Keratinocyte (primary cell): Measurements from ENCODE around the gene SUN1. TPM values are rescaled to one million over a fixed set of nuclear protein-coding genes. Genes with fewer than 3 reads are reported as not detected.

Experiments used
- DNase-seq: peaks from one replicate; pipeline ENCODE4 v3.0.0-alpha.2; 2011; ENCODE audit warnings: low read depth, missing footprints, low spot score
- FAIRE-seq: peaks from 2 replicates; lab custom pipeline; 2011; peaks lifted over from hg19 to GRCh38; lab: Jason Lieb, UNC
- H2AFZ ChIP-seq: 2 replicates; pipeline ENCODE4 v1.6.0; 2012; ENCODE audit warnings: low read length, control low read depth, inconsistent platforms; ENCODE audit not compliant: control insufficient read depth
- H3K27ac ChIP-seq: 2 replicates; pipeline ENCODE4 v1.5.1; 2011; ENCODE audit warnings: low read length; ENCODE audit not compliant: control insufficient read depth, insufficient read depth
- H3K27me3 ChIP-seq: 3 replicates; pipeline ENCODE4 v1.6.0; 2011; ENCODE audit warnings: low read length; ENCODE audit not compliant: control insufficient read depth, insufficient read depth; ENCODE audit errors: extremely low read depth
- H3K36me3 ChIP-seq, 2 experiments: 2 replicates in 1 of 2; 3 replicates in 1 of 2; pipeline ENCODE4 v1.5.1; 2011; ENCODE audit warnings: low read length in 2 of 2, mild to moderate bottlenecking in 1 of 2; ENCODE audit not compliant: control insufficient read depth in 2 of 2, insufficient read depth in 2 of 2; ENCODE audit errors: extremely low read depth in 1 of 2
- H3K4me1 ChIP-seq: 3 replicates; pipeline ENCODE4 v1.5.1; 2011; ENCODE audit warnings: low read length; ENCODE audit not compliant: control insufficient read depth, insufficient read depth; ENCODE audit errors: extremely low read depth
- H3K4me2 ChIP-seq: 3 replicates; pipeline ENCODE4 v1.6.0; 2011; ENCODE audit warnings: low read depth, low read length; ENCODE audit not compliant: control insufficient read depth, insufficient read depth; ENCODE audit errors: extremely low read depth
- H3K4me3 ChIP-seq, 3 experiments: fragments of 200-600 bp in 1 of 3; sonication (generic) in 1 of 3; 2 replicates in 2 of 3; 3 replicates in 1 of 3; pipeline ENCODE4 v1.5.1; 2011 to 2016; ENCODE audit warnings: low read length in 3 of 3, mild to moderate bottlenecking in 3 of 3, control low read depth in 2 of 3, inconsistent platforms in 1 of 3, low read depth in 1 of 3, mixed read lengths in 1 of 3, mixed run types in 1 of 3, moderate library complexity in 1 of 3; ENCODE audit not compliant: control insufficient read depth in 2 of 3, insufficient read depth in 2 of 3; ENCODE audit errors: extremely low read depth in 1 of 3
- H3K79me2 ChIP-seq: 2 replicates; pipeline ENCODE4 v1.6.0; 2012; ENCODE audit warnings: low read length; ENCODE audit not compliant: control insufficient read depth, insufficient read depth
- H3K9ac ChIP-seq: 3 replicates; pipeline ENCODE4 v1.6.0; 2011; ENCODE audit warnings: low read length; ENCODE audit not compliant: control insufficient read depth, insufficient read depth; ENCODE audit errors: extremely low read depth
- H3K9me1 ChIP-seq: 3 replicates; pipeline ENCODE4 v1.6.0; 2011; ENCODE audit warnings: low read length; ENCODE audit not compliant: control insufficient read depth, insufficient read depth; ENCODE audit errors: extremely low read depth
- H3K9me3 ChIP-seq: 2 replicates; pipeline ENCODE4 v1.5.1; 2012; ENCODE audit warnings: low read depth, low read length; ENCODE audit not compliant: control insufficient read depth
- H4K20me1 ChIP-seq: 3 replicates; pipeline ENCODE4 v1.6.0; 2011; ENCODE audit warnings: low read length; ENCODE audit not compliant: control insufficient read depth, insufficient read depth; ENCODE audit errors: extremely low read depth
- EZH2 ChIP-seq: IDR thresholded peaks from one replicate; pipeline ENCODE4 v1.6.1; 2012; ENCODE audit warnings: inconsistent platforms, mild to moderate bottlenecking, low read length, moderate library complexity
- dilution Hi-C: fragments of 300-500 bp; cut with MboI; formaldehyde crosslinking; loops from one replicate; pipeline ENCODE4 v1.7.0; 2020; ENCODE audit warnings: low sequenced_read_pairs; ENCODE audit not compliant: extremely low pct_ligation_motif_present
- polyA plus RNA-seq, 5 experiments: library from polyadenylated mRNA; depleted of rRNA in 3 of 5; stranded (reverse) in 3 of 5; stranded (forward) in 1 of 5; unstranded in 1 of 5; fragments of >200 nt; gene quantifications; 1 replicate in 1 of 5; 2 replicates in 3 of 5; 3 replicates in 1 of 5; pipeline versions ENCODE4 v1.2.1 to v1.2.3, GENCODE V29; 2011 to 2012; ENCODE audit warnings: missing spikeins in 2 of 5, low read depth in 1 of 5, low replicate concordance in 1 of 5
- TF ChIP-seq, protein P1 (sequence below), 3 experiments: IDR thresholded peaks in 1 of 3; conservative IDR thresholded peaks in 1 of 3; optimal IDR thresholded peaks in 1 of 3; 2 replicates in 2 of 3; 3 replicates in 1 of 3; pipeline versions ENCODE3 to v1.5.1; 2011; ENCODE audit warnings: low read length in 3 of 3, mild to moderate bottlenecking in 3 of 3, moderate library complexity in 2 of 3, control low read depth in 1 of 3, inconsistent platforms in 1 of 3; ENCODE audit not compliant: insufficient read depth in 2 of 3; ENCODE audit errors: extremely low read depth in 1 of 3

SUN1 gene
- polyA plus RNA-seq, 1 donor (not counting 4 experiments of a cell fraction or from before 2014, with no cell fraction given), result 166 TPM

GRCh38 chr7:879706-880105 is 47.4 kb downstream of the SUN1 start:
- Histone ChIP-seq H3K9me3 (no peaks in the 10 kb centered on the region), H3K4me2 (no peak overlapping the region), H3K9ac (no peak overlapping the region), H3K27me3 (no peaks in the 10 kb centered on the region), H4K20me1 (peaks cover 11% of the 10 kb centered on the region), H3K36me3 (peaks cover 6 to 17% of the 10 kb centered on the region in 2 experiments), H2AFZ (no peak overlapping the region), H3K27ac (no peak overlapping the region), H3K9me1 (no peaks in the 10 kb centered on the region), H3K79me2 (peaks cover 75% of the 10 kb centered on the region), H3K4me1 (peaks cover 11% of the 10 kb centered on the region), H3K4me3 (no peak overlapping the region)
- TF ChIP-seq, protein P1, sequence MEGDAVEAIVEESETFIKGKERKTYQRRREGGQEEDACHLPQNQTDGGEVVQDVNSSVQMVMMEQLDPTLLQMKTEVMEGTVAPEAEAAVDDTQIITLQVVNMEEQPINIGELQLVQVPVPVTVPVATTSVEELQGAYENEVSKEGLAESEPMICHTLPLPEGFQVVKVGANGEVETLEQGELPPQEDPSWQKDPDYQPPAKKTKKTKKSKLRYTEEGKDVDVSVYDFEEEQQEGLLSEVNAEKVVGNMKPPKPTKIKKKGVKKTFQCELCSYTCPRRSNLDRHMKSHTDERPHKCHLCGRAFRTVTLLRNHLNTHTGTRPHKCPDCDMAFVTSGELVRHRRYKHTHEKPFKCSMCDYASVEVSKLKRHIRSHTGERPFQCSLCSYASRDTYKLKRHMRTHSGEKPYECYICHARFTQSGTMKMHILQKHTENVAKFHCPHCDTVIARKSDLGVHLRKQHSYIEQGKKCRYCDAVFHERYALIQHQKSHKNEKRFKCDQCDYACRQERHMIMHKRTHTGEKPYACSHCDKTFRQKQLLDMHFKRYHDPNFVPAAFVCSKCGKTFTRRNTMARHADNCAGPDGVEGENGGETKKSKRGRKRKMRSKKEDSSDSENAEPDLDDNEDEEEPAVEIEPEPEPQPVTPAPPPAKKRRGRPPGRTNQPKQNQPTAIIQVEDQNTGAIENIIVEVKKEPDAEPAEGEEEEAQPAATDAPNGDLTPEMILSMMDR (optimal IDR thresholded peaks at IDR 0.05 in 1 of 3, IDR thresholded peaks at IDR 0.05 in 1 of 3, conservative IDR thresholded peaks at IDR 0.05 in 1 of 3; ENCODE audit: extremely low read depth in 1 of 3, insufficient read depth in 2 of 3, low read length in 3 of 3), result no peak
- TF ChIP-seq EZH2, result no peak
- DNase-seq, result no peak
- no peak for FAIRE-seq
- dilution Hi-C loops, result no loop called here

DNA sequence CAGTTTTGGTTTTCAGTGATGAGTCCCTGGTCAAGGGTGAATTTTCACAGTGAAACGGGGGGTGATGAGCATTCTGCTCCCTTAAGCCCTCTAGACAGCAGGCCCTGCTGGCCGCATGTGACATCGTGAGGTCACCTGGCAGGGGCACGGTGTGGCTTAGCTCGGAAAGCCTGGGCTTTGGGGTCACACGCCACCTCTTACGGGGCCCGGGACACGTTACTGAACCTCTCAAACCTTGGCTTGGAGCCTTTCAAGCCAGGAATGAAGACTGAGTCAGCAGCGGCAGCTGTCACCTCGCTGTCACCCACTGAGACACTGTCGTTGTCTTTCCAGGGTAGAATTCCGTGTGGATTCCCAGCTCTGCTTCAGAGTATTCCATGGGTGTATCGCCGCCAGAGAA is 48.2 kb downstream of the SUN1 start:
- no peak overlapping the region for H3K27ac ChIP-seq
- H3K9me1 ChIP-seq, result no peaks in the 10 kb centered on the region

More for the DNA sequence above, 48.2 kb downstream of the SUN1 start:
- H4K20me1 ChIP-seq, result peaks cover 11% of the 10 kb centered on the region
- H3K4me3 ChIP-seq, result no peak overlapping the region
- H3K4me2 ChIP-seq, result no peak overlapping the region
- peaks cover 11% of the 10 kb centered on the region for H3K4me1 ChIP-seq
- peaks cover 6 to 17% of the 10 kb centered on the region in 2 experiments for H3K36me3 ChIP-seq
- TF ChIP-seq, protein P1 (optimal IDR thresholded peaks at IDR 0.05 in 1 of 3, IDR thresholded peaks at IDR 0.05 in 1 of 3, conservative IDR thresholded peaks at IDR 0.05 in 1 of 3; ENCODE audit: extremely low read depth in 1 of 3, insufficient read depth in 2 of 3, low read length in 3 of 3), result no peak
- no peak for TF ChIP-seq EZH2
- DNase-seq, result no peak
- H3K9me3 ChIP-seq, result no peaks in the 10 kb centered on the region
- FAIRE-seq, result no peak
- no peaks in the 10 kb centered on the region for H3K27me3 ChIP-seq
- dilution Hi-C loops, result no loop called here
- no peak overlapping the region for H3K9ac ChIP-seq
- no peak overlapping the region for H2AFZ ChIP-seq
- peaks cover 82% of the 10 kb centered on the region for H3K79me2 ChIP-seq
